HG03457 (cell line): ENCODE data around the gene SCNN1A.
"Not testable (repeated sequence)": the region's sequence is repeated elsewhere in the genome, so short reads cannot be mapped to it uniquely, and the experiment has no call there.

Source experiments
- ATAC-seq: cut with Tn5 transposase; IDR thresholded peaks from one replicate; pipeline ENCODE4 v1.9.1; 2021; ENCODE audit warnings: moderate number of reproducible peaks; ENCODE audit not compliant: unreplicated experiment

SCNN1A gene

DNA sequence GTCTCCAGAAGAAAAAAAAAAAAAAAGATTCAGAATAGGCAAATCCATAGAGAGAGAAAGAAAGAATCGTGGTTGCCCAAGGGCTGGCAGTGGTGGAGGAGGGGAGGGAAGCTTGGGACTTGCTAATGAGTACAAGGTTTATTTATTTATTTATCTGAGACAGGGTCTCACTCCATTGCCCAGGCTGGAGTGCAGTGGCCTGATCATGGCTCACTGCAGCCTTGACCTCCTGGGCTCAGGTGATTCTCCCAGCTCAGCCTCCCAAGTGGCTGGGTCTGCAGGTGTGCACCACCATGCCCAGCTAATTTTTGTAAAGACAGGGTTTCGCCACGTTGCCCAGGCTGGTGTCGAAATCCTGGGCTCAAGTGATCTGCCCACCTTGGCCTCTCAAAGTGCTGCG, 23.7 kb downstream of the SCNN1A start:
- ATAC-seq = no peak

DNA sequence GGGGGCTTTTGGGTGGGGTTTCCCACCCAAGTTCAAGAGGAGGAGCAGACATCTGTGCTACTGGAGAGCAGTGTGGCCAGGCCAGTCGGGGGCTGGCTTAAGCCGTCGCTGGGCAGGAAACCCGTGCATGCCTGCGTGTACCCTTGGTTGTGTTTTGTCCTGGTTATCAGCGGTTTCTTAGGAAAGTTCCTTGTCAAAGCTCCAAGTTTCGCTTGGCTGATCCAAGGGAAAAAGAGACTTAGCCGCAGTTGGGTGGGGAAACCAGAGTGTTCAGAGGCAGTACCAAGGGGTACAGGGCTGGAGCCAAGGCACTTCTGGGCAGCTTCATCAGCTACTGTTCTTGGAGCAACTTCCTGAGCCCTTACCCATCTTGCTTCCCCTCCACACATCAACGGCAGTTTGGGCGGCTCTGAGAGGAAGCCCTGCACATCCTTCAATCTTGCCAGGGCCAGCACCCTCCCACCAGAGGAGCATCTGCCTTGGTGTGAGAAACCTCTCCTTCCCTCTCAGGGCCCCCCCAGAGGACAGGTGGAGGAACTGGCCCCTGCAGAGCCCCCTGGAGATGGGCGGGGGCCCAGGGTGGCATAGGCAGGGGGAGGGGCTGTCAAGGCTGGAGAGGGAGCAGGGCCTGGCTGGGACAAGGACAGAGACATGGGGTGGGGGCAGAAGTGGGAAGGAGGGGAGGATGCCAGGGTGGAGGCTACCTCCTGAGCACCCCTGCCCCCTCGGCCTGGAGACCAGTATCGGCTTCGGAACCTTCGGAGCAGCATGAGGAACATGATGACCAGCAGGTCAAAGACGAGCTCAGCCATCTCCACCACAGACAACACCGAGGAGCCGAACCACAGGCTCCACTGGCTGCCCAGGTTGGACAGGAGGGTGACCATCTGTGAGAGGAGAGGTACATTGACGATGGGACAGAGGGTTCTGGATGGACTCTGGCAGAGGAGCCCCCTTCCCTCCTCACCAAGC, 27.7 kb downstream of the SCNN1A start:
- no peak for ATAC-seq

- no peak for ATAC-seq
Observed at GRCh38 chr12:6346942-6347341, 28.4 kb downstream of the SCNN1A start.

- ATAC-seq = no peak
Observed at GRCh38 chr12:6346235-6346832, 29.0 kb downstream of the SCNN1A start.

- no peak for ATAC-seq
Observed at GRCh38 chr12:6345319-6346091, 29.9 kb downstream of the SCNN1A start.

- not testable (repeated sequence) for ATAC-seq
Observed at GRCh38 chr12:6344101-6344660, 31.2 kb downstream of the SCNN1A start.

- no peak for ATAC-seq
Observed at GRCh38 chr12:6343518-6343917, 31.8 kb downstream of the SCNN1A start.

DNA sequence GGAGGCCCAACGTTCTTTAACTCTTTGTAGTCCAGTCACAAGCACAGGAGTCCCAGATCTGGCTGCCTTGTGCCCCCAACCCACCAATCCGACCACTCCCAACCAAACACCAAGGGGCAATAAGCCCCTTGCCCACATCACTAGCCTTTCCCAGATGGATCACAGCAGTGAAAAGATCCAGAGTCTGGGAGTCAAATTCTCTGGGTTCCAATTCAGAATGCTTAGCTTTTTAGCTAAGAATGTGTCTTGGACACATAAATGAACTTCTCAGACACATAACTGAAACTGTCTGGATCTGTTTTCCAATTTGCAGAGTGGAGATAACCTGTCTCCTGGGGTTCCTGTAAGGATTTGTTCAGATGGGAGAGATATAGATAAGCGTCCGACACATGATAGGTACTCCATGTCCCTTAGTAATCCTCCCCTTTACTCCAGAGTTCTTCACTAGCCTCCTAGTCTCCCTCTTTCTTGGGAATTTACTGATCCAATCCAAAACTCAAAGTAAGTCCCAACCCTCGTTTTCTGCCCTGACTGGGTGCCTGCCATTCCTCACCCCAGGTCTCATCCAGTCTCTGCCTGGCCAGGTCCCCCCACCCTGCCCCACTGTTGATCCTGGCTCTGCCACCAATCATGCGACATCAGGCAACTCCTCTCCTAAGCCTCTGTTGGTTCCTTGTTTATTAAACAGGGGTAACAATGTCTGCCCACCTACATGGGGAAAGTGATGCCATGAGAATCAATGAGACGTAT, 33.0 kb downstream of the SCNN1A start:
- no peak for ATAC-seq

DNA sequence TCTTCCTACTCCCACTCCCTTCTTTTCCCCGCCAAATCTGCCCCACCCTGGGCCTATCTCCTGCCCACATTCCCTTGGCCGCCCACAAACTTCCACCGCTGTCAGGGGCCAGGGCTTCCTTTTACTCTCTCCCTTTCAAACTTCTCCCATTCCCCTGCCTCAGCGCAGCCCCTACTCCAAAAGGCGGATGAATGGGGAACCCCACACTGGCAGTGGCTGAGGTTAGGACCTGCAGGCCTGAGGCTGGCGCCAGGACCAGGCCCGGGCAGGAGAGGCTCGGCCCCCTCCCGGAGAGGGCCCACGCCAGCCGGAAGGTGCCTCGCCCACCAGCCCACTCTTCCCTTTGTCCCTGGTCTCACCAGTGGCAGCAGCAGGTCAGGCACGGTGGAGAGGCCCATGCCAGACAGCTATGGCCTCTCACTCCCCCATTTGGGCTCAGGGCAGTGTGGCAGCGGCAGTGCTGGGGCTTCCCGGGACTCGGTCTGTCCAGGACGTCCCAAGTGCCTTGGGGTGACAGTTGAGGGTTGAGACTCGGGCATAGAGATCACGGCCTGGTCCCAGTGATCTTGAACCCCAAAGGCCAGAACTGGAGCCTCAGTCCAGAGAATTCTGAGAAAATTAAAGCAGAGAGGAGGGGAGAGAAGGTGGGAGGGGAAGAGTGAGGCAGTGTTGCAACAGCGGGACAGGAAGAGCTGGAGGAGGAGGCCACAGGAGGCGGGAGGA, 33.8 kb downstream of the SCNN1A start, which contains the start of gene TNFRSF1A:
Gene TNFRSF1A, minus strand, starts transcription at position 660 of the 723 bp plus-strand sequence. Its CDS starts 262 bp downstream, at position 398.
- ATAC-seq = no peak

DNA sequence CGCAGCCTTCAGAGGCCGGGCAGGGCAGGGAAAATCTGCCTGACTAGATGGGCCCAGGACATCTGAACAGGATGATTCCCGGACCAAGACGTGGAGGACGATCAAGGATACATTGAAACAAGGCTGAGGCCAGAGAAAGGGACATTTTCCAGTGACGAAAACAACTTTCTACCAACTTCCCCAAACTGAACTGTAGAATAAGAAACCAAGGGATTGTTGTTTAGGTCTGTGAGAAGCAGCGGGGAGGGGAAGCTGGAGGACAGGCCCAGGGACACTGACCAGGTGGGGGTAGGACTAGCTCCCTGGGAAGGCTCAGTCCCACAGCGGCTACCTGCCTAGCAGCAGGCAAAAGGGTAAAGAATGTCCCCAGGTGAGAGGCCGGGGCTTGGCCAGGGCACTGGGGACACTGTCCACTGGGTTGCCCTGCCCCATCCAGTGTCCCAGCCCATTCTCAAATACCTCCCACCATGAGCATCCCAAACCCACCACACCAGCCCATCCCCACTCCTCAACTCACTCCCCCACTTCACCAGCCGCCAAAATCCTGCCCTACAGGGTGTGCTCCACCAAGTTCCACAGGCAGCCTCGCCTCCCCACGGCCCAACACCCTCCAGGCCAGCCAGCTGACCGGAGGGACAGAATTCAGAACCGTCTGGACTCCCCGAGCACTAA, 34.5 kb downstream of the SCNN1A start:
- ATAC-seq = no peak

DNA sequence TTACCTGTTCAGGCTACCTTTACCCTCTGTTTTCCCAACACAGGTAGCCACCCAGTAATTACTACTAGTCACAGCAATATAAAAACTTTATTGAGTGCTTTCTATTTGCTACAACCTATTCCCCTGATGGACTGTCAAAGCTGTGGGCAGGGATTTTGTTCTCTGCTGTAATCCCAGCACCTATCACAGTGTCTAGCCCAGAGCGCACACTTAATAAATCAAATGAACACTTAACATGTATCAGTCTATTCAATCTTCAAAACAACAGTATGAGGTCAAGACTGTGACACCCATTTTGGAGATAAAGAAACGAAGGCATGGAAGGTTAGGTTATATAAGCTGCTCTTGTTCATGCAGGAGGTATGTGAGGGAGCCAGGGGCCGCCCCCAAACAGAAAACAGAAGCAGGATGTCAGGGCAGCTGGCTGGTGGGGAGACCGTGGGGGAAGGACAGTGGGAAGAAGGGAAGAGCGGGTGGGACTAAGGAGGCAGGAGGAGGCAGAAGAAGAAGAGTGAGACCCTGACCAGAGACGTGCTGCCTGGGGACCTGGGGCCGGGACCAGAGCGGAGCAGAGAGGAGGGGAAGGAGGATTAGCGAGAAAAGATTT, 35.2 kb downstream of the SCNN1A start:
- ATAC-seq = no peak

- no peak for ATAC-seq
Observed at GRCh38 chr12:6338955-6339354, 36.4 kb downstream of the SCNN1A start.

DNA sequence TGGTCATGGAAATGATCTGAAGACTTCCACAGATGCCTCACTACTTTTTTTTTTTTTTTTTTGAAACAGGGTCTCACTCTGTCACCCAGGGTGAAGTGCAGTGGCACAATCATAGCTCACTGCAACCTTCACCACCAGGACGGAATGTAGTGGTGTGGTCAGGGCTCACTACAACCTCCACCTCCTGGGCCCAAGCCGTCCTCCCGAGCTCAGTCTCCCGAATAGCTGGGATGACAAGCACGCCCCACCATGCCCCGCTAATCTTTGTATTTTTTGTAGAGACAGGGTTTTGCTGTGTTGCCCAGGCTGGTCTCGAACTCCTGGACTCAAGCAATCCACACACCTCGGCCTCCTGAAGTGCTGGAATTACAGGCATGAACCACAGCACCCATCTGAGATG, 36.8 kb downstream of the SCNN1A start:
- not testable (repeated sequence) for ATAC-seq

DNA sequence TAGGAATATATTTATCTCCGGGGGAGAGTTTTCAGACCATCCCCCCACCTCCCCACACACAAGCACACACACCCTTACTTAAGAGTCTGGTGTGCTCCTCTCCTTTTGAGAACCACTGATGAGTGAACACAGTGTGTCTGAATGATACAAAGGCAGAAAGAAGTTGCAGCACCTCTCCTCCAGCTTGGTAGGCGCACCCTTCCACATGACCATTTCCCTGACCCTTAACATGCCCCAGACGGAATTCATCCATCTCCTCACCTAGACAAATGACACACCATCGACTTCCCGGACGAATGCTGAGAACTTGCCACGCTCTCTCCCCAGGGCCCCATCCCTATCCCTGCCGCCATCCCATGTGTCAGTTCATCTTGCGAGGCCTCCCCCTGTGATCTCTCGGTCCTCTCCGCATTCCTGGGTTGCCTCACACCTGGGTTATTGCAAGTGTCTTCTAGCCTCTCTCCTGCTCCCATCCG, 37.4 kb downstream of the SCNN1A start:
- no peak for ATAC-seq

DNA sequence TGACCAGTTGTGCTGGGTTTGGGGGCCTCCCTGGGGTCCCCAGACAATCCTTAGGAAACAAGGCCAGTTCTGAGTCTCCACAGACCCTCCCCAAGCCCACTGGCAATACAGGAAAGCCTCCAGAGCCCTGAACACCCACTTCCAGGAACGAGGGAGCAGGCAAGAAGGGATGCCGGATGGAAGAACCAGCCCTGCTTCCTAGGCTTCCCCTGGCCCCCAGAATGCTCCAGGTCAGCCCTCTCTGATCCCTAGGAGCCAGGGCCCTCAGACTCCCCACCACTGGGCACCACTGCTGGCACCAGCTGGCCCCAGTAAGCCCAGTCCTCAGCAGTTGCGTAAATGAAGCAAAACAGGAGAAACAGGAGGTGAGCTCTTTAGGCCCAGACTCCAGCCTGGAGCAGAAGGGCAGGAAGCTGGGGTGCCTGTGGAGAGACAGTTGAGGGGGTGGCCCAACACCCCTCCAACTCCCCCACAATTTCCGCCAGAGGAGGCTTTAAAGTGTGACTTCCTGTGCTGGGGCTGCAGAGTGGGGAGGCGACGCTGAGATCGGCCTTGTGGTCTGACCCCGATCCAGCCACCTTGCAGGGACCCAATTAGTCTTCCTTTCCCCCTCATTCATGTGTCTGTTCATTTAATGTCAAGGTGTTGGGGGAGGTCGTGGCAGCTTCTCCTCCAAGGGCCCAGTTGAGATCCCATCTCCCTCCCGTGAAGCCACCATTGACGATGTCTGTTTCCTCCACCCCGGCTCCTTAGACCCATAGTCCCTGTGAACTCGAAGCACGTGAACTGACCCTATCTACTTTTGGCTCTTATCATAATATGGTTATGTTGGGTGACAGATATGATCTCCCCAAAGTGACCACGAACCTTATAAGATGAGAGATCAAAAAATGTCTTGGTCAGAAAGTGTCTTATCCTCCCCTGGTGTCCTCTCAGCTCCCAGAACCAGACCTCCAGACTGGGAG, 38.2 kb downstream of the SCNN1A start:
- ATAC-seq = no peak

DNA sequence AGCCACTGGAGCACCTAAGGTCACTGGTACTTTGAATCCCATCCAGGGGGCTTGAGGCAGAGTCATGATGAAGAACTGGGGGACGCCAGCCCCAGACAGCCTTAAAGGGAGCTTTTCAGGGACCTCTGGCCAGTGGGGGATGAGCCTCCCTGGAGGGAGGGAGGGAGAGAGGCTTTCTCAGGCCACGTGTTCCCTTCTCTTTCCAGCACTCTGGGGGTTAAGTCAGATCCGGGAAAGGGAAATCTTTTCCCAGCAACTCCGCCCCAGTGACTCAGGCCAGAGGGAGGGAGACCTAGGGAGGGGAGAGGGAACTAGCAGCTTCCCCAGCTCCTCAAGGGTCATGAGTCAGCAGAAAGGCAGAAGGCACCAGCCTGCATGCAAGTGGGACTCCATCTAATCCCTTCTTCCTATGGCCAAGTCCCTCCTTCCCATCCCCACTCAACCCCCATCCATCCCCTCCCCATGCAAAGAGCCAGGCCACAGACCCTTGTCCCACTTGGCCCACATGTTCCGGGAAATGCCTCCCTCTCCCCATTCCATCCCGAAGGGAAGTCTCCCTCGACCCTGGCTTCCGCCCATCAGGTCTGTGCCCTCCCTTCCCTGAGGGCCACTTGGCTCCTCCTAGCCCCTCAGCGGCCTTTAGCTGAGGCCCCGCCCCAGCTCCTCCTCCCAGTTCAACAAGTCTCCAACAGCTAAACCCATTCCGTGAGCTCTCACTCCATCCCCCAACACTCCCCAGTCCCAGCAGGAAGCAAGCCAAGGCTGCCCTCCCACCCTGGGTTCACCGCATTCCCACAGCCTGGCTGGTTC, 39.1 kb downstream of the SCNN1A start:
- no peak for ATAC-seq
